HG03196 (cell line): Measurements from ENCODE around the gene AS3MT.
"Not testable (repeated sequence)": the region's sequence is repeated elsewhere in the genome, so short reads cannot be mapped to it uniquely, and the experiment has no call there.

Source experiments
- ATAC-seq: cut with Tn5 transposase; IDR thresholded peaks from one replicate; pipeline ENCODE4 v1.9.1; 2021; ENCODE audit not compliant: unreplicated experiment

AS3MT gene, protein sequence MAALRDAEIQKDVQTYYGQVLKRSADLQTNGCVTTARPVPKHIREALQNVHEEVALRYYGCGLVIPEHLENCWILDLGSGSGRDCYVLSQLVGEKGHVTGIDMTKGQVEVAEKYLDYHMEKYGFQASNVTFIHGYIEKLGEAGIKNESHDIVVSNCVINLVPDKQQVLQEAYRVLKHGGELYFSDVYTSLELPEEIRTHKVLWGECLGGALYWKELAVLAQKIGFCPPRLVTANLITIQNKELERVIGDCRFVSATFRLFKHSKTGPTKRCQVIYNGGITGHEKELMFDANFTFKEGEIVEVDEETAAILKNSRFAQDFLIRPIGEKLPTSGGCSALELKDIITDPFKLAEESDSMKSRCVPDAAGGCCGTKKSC

GRCh38 chr10:102869258-102870198 is at the start of gene AS3MT:
Gene AS3MT, plus strand, starts transcription at chr10:102869470. Its CDS starts 123 bp downstream, at chr10:102869593.
- ATAC-seq = no peak

GRCh38 chr10:102820008-102820407 is 49.3 kb upstream of the AS3MT start:
- not testable (repeated sequence) for ATAC-seq

DNA sequence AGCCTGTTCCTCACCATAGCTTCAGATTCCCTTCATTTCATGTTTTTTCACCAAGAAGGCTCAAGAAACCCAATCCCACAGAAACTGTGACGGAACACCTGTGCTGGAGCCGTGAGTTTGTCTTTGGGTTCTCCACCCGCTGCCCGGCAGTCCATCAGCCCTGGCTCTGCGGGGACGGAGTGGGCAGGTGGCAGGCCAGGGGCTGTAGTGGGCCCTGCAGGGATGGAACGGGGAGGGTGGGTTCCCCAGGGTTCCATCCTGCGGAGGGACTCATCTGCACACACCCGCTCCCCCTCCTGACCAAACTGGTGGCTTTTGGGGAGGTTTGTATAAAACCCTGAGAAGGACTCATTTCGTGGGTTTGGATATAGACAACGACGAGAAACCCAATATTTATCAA is 47.0 kb upstream of the AS3MT start:
- no peak for ATAC-seq

- no peak for ATAC-seq
Observed at GRCh38 chr10:102824664-102825063, 44.6 kb upstream of the AS3MT start.

DNA sequence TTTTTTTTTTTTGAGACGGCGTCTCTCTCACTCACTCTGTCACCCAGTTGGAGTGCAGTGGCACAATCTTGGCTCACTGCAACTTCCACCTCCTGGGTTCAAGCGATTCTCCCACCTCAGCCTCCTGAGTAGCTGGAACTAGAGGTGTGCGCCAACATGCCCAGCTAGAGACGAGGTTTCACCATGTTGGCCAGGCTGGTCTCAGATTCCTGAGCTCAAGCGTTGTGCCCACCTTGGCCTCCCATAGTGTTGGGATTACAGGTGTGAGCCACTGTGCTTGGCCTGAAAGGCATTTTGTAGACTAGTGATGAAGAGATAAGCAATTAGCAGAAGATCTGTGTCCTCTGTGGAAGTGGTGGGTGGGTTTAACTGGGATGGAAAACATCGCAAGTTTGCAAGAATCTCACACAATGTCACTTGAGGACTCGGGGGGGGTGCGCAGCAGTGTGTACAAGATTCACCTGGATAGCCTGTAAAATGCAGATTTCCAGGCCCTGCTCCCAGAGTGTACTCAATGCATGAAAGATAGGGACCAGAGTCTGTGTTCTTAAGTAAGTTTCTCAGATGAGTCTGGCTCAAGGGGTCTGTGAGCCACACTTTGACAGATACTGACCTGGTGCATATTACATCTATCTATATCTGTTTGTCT is 43.0 kb upstream of the AS3MT start:
- no peak for ATAC-seq

DNA sequence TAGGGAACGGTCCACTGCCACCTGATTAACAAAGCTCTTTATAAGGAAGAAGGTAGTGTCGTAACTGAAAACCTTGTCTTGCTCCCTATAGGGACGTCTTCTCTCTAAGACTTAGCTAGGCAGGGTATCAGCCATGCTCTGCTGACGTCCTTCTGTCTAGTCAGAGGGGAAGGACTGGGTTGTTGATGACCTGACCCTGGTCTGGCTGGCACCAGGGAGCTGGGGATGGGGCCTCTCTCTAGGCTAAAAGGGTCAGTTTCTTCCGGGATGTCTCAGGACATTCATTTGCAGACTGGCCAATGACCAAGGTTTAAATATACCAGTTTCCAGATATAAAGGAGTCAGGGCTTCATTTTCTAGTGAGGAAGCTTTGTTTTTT is 41.7 kb upstream of the AS3MT start:
- no peak for ATAC-seq

- no peak for ATAC-seq
Observed at GRCh38 chr10:102831322-102832071, 37.8 kb upstream of the AS3MT start.

- no peak for ATAC-seq
Observed at GRCh38 chr10:102832248-102832647, 37.0 kb upstream of the AS3MT start.

GRCh38 chr10:102832987-102833386 is 36.3 kb upstream of the AS3MT start:
- no peak for ATAC-seq

GRCh38 chr10:102834143-102834542 is 35.1 kb upstream of the AS3MT start:
- no peak for ATAC-seq

DNA sequence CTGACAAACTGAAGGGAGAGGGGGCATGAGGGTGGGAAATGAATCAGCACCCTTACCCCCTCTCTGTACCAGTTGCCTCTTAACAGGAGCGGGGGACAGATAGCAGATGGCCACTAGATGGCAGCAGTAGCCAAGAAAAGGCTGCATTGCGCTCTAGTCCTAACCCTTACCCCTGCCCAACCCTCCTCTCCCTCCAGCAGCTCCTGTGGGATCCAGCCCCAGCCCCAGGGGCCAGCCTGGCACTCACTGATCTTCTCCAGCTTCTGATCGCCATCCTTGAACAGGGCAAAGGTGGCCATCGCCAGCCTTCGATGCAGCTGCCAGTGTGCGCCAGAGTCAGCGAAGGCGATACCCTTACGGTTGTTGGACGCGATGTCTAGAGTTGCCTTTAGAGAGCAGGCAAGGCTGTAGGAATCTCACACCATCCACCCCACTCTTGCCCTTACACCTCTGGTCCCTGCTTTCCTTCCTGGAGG is 34.2 kb upstream of the AS3MT start:
- ATAC-seq = no peak

DNA sequence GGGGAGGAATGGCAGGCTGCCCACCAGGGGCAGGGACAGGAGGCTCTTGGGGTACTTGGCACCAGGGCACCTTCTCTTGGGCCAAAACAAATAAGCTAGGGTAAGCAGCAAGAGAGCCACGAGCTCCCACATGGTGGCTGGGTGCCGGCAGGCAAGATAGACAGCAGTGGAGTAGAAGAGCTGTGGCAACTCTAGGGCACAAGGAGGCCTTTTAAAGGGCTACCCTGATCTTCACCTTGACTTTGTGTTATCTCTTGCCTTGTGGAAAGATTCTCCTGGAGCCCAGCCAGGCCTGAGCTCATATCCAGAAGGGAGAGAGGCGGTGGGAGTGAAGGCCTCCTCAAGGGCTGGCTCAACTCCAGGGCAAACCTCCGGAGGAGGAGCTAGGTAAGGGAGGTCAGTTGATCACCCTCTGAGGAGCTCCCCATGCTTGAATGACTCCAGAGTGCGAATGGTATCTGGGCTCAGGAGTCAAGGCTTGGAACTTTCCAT is 32.0 kb upstream of the AS3MT start, which contains the start of gene CYP17A1:
Gene CYP17A1, minus strand, starts transcription at position 184 of the 492 bp plus-strand sequence. Its CDS starts 52 bp downstream, at position 132.
- no peak for ATAC-seq

DNA sequence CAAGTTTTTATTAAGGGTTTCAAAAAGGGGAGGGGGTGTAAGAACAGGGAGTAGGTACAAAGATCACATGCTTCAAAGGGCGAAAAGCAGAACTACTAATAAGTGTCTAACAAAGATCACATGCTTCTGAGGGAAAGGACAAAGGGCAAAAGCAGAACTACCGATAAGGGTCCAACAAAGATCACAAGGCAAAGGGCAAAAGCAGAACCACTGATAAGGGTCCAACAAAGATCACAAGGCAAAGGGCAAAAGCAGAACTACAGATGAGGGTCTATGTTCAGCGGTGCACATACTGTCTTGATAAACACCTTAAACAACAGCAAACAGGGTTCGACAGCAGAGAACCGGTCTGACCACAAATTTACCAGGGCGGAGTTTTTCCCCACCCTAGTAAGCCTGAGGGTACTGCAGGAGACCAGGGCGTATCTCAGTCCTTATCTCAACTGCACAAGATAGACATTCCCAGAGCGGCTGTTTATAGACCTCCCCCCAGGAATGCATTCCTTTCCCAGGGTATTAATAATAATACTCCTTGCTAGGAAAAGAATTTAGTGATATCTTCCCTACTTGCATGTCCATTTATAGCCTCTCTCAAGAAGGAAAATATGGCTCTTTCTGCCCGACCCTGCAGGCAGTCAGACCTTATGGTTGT is 30.9 kb upstream of the AS3MT start:
- ATAC-seq = not testable (repeated sequence)

GRCh38 chr10:102841827-102842345 is 27.4 kb upstream of the AS3MT start:
- ATAC-seq = no peak

- not testable (repeated sequence) for ATAC-seq
Observed at GRCh38 chr10:102843139-102843538, 26.1 kb upstream of the AS3MT start.

DNA sequence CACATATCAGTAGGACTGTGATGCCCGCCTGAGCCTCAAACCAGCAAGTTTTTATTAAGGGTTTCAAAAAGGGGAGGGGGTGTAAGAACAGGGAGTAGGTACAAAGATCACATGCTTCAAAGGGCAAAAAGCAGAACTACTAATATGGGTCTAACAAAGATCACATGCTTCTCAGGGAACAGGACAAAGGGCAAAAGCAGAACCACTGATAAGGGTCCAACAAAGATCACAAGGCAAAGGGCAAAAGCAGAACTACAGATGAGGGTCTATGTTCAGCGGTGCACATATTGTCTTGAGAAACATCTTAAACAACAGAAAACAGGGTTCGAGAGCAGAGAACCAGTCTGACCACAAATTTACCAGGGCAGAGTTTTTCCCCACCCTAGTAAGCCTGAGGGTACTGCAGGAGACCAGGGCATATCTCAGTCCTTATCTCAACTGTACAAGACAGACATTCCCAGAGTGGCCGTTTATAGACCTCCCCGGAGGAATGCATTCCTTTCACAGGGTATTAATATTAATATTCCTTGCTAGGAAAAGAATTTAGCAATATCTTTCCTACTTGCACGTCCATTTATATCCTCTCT is 25.0 kb upstream of the AS3MT start:
- not testable (repeated sequence) for ATAC-seq

DNA sequence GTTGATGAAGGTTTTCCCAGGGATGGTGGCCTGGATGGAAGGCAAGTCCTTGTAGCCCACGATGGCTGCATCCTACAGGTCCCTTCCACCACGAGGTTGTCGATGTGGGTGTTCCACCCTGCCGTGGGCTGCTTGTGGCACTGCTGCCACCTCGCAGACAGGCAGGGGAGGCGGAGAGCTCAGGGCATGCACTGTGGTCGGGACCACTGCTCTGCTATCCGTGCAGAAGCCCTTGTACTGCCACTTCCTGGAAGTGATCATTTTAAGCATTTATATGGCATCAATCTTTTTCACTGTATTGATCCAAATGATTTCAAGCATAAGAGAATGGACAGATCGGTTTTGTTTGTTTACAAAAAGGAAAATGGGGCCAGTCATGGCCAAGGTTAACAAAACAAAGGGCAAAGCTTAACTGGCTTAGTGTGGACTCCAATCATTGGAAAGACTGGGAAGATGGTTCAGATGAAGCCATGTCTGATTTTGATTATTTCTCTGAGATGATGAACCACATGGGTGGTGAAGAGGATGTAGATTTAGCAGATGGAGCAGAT is 23.8 kb upstream of the AS3MT start:
- ATAC-seq = no peak

- no peak for ATAC-seq
Observed at GRCh38 chr10:102850025-102850518, 19.2 kb upstream of the AS3MT start.

- ATAC-seq = not testable (repeated sequence)
Observed at GRCh38 chr10:102853237-102853636, 16.0 kb upstream of the AS3MT start.
